Limb (tissue), 2 donors: ENCODE data around the gene CASK.
"Not testable (repeated sequence)": the region's sequence is repeated elsewhere in the genome, so short reads cannot be mapped to it uniquely, and the experiment has no call there.

Source experiments
- DNase-seq, 2 donors: peaks; one replicate each; pipeline ENCODE4 v3.0.0-alpha.2; 2016; ENCODE audit errors: extremely low spot score in 2 of 2

CASK gene

DNA sequence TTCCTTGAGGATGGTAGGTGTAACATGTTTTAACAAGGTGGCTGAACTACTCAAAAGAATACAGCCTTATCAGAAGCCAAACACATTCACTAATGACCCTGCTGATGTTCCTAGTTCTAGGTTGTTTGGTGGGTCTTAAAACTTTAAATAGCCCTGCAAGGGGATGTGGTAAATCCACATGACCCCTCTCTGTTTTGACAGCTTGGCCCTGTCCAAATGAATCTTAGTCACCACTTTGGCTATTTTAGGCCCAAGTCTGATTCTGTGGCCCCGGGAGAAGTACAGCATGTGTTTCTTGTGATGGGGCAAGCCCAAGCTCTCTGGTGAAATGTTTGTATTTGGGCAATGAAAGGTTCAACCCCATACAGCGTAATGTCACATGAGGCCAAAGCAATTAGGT lies 289.1 kb downstream of the CASK start:
- DNase-seq = no peak

GRCh38 chrX:41630091-41630490 lies 293.3 kb downstream of the CASK start:
- no peak for DNase-seq

DNA sequence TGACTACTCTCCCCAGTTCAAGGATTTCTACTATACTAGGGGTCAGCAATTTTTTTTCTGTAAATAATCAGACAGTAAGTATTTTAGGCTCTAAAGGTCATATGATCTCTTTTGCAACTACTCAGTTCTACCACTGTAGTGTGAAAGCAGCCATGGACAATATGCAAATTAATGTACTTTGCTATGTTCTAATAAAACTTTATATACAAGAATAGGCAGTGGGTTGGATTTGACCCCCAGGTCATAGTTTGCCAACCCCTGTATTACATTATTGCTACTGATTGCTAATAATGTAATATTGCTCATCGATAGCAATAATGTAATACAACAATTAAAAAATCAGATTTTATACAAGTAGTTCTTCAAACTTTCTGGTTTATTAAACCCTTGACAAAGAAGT lies 293.8 kb downstream of the CASK start:
- DNase-seq = no peak

DNA sequence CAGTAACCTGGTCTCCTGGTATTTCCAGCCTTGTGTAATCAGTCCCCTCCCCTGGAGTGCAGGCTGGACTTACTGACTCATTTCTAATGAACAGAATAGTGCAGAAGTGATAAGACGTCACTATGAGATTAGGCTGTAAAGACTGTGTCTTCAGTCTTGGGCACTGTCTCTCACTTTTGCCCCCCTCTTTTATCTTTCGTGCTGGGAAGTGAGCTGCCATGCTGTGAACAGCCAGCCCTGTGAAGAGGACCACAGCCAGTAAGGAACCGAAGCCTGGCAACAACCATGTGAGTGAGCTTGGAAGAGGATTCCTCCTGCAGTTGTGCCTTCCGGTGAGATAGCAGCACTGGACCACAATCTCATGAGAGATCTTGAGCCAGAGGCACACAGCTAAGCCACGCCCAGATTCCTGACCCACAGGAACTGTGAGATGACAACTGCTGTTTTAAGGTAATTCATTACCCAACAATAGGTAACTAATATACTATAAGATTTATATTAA lies 302.1 kb downstream of the CASK start:
- no peak for DNase-seq

DNA sequence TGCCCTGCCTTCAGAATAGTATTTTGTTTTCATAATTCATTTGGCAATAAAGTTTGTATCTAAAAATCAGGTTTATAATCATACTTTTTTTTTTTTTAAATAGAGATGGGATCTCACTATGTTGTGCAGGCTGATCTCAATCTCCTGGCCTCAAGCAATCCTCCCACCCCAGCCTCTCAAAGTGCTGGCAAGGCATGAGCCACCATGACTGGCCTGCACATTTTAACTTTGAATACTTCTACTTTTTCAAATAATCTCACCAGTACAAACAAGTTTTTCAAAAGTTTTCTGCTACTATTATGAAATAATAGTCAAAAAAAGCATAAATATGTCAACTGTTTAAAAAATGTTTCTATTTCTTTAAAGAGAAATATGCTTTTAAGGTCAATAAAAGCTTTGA lies 304.1 kb downstream of the CASK start:
- DNase-seq = no peak

- no peak for DNase-seq
Measured at GRCh38 chrX:41616935-41617334, 306.4 kb downstream of the CASK start.

GRCh38 chrX:41616255-41616654 lies 307.1 kb downstream of the CASK start:
- no peak for DNase-seq

DNA sequence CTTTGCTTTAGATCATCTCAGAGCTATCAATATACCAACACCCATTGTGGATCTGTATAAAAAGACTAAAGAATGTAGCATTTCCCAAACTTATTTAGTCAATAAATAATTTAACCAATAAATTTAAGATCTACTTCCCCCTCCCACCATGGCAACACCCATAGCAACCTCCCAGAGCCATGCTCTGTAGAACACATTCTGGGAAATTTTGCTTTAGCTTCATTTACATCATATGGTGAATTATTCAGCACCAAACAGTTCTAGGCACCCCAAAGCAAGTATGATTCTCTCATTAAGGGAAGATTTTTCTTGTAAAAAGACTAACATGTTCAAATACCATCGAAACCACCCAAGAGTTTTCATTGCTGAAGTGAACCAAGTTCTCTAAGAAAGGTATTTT lies 315.1 kb downstream of the CASK start:
- DNase-seq = no peak

DNA sequence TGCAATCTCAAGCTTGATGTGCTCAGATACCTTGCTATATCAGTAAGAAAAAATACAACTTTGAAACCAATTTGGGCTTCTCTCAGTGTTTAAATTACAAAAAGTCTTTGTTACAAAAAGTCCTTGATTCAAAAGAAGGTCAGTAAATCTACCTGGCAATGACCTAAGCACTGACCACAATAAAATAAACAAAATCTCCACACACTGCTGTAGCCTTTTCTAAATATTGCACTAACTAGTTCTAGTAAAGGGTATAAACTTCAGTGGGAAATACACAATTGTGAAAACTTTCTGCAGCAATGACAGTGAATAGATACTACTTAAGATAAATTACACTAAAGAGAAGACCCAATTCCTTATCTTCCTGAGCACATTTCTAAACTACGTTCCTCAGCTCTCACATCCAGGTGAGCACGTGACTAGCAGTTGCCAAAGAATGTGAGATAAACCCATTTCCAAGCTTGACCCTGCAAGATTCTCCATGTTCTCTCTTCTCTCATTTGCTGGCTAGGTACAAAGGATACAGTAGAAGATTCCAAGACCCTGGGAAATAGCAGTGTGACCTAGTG lies 316.0 kb downstream of the CASK start:
- DNase-seq = no peak

DNA sequence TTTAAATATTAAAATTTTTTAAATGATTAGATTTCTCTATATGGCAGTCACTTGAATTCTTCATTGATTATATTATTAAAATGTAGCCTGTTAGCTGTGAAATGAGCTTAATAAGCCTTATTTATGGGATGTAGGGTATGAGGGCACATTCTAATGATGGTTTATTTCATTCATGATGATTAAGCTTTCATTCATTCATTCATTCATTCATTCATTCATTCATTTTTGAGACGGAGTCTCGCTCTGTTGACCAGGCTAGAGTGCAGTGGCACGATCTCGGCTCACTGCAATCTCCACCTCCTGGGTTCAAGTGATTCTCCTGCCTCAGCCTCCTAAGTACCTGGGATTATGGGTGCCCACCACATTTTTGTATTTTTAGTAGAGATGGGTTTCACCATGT lies 317.3 kb downstream of the CASK start:
- DNase-seq = not testable (repeated sequence)

- DNase-seq = no peak
Measured at GRCh38 chrX:41604766-41605543, 318.4 kb downstream of the CASK start.

GRCh38 chrX:41604177-41604576 lies 319.2 kb downstream of the CASK start:
- DNase-seq = no peak

DNA sequence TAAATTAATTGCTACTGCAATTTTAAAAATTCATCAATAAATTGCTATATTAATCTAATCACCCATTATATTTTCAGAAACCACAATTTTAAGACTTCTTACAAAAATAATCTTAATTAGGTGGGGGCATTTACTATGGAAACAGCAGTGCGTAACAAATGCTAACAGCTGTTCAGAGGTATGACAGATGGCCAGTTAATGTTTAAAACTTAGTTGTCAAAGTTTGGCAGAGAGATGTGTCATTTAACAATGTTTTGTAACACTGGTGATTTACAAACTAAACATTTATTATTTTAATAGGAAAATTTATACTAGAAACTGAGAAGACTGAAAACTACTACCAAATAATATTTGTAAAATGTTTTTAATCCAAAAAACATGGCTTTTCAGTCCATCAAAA lies 319.8 kb downstream of the CASK start:
- peak in 1 of 2 donors; percentile 8 for DNase-seq

- DNase-seq = no peak
Measured at GRCh38 chrX:41602816-41603345, 320.5 kb downstream of the CASK start.

DNA sequence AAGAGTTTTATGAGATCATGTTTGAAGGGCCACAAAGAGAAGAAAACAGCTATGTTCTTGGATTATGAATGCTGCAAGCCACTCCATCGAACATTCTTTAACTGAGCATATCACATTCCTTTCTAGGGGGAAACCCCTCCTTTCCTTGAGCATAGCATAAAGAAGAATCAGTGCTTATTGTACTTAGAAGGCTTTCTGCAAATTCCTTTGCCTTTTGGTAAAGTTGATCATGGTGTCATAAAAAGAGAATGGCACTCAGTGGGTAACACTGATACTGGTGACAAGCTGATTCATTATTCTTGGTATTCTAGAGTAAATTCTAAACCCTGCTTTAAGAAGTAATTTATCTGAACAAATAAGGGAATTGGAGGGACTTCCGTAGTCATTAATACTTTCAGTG lies 323.1 kb downstream of the CASK start:
- DNase-seq = no peak

- DNase-seq = no peak
Measured at GRCh38 chrX:41599507-41599906, 323.8 kb downstream of the CASK start.

GRCh38 chrX:41596596-41596995 lies 326.8 kb downstream of the CASK start:
- DNase-seq = no peak

- DNase-seq = no peak
Measured at GRCh38 chrX:41594634-41595033, 328.7 kb downstream of the CASK start.

- DNase-seq = no peak
Measured at GRCh38 chrX:41591906-41592305, 331.4 kb downstream of the CASK start.

DNA sequence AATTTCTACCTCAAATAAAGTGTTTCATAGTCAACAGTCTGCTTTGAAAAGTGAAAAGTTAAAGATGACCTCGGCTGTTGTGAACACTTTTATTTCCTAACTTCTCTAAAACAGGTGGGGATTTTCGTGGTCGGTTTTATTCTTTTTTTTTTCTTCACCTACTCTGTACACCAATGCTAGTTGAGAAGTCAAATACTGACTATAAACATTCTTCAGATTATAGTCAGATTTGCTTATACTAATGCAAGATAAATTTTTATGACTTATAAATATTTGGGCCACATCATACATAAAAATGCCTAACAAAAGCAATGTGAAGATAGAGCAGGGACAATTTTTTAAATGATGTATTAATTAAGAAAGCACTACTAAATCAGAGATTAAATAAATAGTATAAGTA lies 332.7 kb downstream of the CASK start:
- no peak for DNase-seq

DNA sequence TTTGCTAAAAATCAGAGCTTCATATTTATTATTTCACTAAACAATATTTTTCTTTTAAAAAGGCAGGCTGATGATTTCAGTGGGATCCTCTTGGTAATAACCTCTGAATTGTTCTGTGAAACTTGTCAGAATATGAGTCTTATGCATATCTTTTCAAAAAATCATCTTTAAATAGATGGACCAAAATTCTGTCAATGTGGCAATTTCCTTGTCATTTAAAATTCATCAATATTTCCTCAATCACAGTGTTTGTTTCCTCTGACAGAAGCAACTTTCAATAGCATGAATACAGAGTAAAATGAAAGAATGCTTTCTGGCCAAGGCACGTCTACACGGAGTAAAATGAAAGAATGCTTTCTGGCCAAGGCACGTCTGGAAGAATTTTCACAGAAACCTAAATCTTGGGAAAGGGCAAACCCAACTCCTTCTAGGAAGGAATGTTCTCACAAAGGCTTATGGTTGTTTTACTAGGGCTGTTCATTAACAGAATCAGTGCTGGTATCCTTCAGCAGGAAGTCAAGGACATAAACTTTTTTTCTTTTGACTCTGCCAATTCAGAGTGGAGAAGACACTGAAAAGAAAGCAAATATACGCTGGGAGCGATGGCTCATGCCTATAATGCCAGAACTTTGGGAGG lies 333.6 kb downstream of the CASK start:
- DNase-seq = peak in 1 of 2 donors; percentile 47

DNA sequence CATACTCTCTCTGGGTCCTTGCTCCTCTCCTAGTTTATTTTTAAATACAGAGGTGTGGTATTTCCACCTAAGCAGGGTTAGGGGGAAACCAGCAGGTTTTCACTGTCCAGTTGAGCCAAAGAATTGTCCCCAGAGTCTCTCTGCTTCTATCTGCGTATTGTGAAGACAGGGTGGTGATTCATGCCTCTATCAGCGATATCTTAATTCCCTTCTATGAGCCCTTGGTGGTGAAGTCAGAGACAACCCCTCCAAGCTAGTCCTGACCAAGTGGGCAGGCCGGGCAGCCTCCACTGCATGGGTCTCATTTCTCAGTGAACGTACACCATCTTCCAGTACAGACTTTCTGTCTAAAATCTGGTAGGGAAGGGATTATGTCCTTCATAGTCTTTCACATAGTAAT lies 335.1 kb downstream of the CASK start:
- DNase-seq = no peak
